ENCODE data around the gene UGT2B15.
"Not testable (repeated sequence)": the region's sequence is repeated elsewhere in the genome, so short reads cannot be mapped to it uniquely, and the experiment has no call there.

UGT2B15 gene

DNA sequence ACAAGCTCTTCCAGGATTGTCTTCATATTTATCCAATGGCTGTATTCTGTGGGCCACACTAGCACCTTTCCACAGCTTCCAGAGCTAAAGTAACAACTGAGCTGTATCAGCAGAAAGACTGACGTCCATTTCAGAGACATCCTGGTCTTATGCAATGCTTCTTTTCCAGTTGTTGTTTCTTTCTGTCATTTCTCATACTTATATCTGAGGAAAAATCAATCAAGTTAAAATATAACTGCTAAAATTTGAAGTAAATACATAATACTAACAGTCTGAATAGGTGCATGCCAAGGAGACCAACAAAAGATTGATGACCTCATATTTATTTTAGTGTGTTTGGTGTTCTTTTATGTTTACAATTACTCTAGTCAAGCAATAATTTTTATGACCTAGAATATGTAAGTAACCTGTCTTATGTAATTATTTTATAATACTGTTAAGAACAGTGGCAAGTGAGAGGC lies at the start of gene UGT2B15:
TSS of gene UGT2B15 (minus strand) at position 174 of the 461 bp plus-strand sequence. CDS start at position 140, 34 bp downstream.
- H3K36me3 ChIP-seq (ENCODE audit: control insufficient read depth in 2 of 2, insufficient read depth in 1 of 2, low read length in 2 of 2); POLR2A ChIA-PET; CTCF ChIA-PET; H3K27ac ChIP-seq (ENCODE audit: extremely low read depth, low read depth, low read length); H3K4me3 ChIP-seq (ENCODE audit: low read depth, low read length); H3K9me3 ChIP-seq (ENCODE audit: control insufficient read depth, insufficient read depth, low read depth, low read length); H3K4me1 ChIP-seq (ENCODE audit: control insufficient read depth, insufficient read depth, low read length): not testable (repeated sequence)

DNA sequence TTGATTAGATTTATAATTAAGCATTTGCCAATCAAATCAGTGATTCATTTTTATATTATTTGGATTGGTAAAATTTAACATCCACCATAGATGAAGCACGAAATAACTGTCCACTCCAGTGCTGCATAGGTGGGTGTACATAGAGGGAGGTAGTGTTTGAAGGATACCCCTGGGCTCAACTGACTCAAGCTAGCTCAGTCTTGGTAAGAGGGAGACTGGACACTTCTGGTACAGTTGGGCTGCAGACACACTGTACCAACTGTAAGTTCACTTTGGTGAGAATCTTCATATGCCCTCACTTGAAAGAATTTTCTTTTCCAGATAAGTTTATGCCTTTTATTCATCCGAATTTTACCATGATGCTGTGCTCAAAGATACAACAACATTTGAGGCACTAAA lies 48.6 kb upstream of the UGT2B15 start:
- H3K4me1 ChIP-seq (ENCODE audit: control insufficient read depth, insufficient read depth, low read length), result no peaks in the 10 kb centered on the region
- no peaks in the 10 kb centered on the region for H3K9me3 ChIP-seq (ENCODE audit: control insufficient read depth, insufficient read depth, low read depth, low read length)
- POLR2A ChIA-PET, result no interaction called here
- H3K4me3 ChIP-seq (ENCODE audit: low read depth, low read length), result no peak overlapping the region
- H3K36me3 ChIP-seq (ENCODE audit: control insufficient read depth in 2 of 2, insufficient read depth in 1 of 2, low read length in 2 of 2), result no peaks in the 10 kb centered on the region
- TF ChIP-seq, protein P1, sequence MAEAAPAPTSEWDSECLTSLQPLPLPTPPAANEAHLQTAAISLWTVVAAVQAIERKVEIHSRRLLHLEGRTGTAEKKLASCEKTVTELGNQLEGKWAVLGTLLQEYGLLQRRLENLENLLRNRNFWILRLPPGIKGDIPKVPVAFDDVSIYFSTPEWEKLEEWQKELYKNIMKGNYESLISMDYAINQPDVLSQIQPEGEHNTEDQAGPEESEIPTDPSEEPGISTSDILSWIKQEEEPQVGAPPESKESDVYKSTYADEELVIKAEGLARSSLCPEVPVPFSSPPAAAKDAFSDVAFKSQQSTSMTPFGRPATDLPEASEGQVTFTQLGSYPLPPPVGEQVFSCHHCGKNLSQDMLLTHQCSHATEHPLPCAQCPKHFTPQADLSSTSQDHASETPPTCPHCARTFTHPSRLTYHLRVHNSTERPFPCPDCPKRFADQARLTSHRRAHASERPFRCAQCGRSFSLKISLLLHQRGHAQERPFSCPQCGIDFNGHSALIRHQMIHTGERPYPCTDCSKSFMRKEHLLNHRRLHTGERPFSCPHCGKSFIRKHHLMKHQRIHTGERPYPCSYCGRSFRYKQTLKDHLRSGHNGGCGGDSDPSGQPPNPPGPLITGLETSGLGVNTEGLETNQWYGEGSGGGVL (tag by site-specific recombination; IDR thresholded peaks at IDR 0.05), result no peak
- TF ChIP-seq ZNF529 (tag by site-specific recombination; IDR thresholded peaks at IDR 0.05; ENCODE audit: insufficient replicate concordance) (no peak), ZNF654 (tag by site-specific recombination; IDR thresholded peaks at IDR 0.05; ENCODE audit: low read depth) (no peak), ZNF174 (tag by site-specific recombination; IDR thresholded peaks at IDR 0.05) (no peak), ZNF843 (tag by site-specific recombination; IDR thresholded peaks at IDR 0.05) (no peak), ZNF2 (tag by site-specific recombination; IDR thresholded peaks at IDR 0.05) (no peak), ZNF768 (tag by site-specific recombination; IDR thresholded peaks at IDR 0.05) (no peak), SP2 (tag by site-specific recombination; IDR thresholded peaks at IDR 0.05) (no peak), ZNF391 (tag by site-specific recombination; IDR thresholded peaks at IDR 0.05; ENCODE audit: borderline replicate concordance, low read depth) (no peak), ZNF302 (tag by site-specific recombination; IDR thresholded peaks at IDR 0.05; ENCODE audit: low read depth) (no peak), ZNF248 (tag by site-specific recombination; IDR thresholded peaks at IDR 0.05) (no peak), ZNF561 (tag by site-specific recombination; IDR thresholded peaks at IDR 0.05; ENCODE audit: borderline replicate concordance) (no peak), BCL11B (tag by site-specific recombination; IDR thresholded peaks at IDR 0.05; ENCODE audit: low read depth) (no peak)
- TF ChIP-seq, protein P2, sequence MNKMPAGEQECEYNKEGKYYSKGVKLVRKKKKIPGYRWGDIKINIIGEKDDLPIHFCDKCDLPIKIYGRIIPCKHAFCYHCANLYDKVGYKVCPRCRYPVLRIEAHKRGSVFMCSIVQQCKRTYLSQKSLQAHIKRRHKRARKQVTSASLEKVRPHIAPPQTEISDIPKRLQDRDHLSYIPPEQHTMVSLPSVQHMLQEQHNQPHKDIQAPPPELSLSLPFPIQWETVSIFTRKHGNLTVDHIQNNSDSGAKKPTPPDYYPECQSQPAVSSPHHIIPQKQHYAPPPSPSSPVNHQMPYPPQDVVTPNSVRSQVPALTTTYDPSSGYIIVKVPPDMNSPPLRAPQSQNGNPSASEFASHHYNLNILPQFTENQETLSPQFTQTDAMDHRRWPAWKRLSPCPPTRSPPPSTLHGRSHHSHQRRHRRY (tag by site-specific recombination; IDR thresholded peaks at IDR 0.05), result no peak
- TF ChIP-seq, protein P3, sequence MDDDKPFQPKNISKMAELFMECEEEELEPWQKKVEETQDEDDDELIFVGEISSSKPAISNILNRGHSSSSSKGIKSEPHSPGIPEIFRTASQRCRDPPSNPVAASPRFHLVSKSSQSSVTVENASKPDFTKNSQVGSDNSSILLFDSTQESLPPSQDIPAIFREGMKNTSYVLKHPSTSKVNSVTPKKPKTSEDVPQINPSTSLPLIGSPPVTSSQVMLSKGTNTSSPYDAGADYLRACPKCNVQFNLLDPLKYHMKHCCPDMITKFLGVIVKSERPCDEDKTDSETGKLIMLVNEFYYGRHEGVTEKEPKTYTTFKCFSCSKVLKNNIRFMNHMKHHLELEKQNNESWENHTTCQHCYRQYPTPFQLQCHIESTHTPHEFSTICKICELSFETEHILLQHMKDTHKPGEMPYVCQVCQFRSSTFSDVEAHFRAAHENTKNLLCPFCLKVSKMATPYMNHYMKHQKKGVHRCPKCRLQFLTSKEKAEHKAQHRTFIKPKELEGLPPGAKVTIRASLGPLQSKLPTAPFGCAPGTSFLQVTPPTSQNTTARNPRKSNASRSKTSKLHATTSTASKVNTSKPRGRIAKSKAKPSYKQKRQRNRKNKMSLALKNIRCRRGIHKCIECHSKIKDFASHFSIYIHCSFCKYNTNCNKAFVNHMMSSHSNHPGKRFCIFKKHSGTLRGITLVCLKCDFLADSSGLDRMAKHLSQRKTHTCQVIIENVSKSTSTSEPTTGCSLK (tag by site-specific recombination; IDR thresholded peaks at IDR 0.05), result no peak
- TF ChIP-seq, protein P4, sequence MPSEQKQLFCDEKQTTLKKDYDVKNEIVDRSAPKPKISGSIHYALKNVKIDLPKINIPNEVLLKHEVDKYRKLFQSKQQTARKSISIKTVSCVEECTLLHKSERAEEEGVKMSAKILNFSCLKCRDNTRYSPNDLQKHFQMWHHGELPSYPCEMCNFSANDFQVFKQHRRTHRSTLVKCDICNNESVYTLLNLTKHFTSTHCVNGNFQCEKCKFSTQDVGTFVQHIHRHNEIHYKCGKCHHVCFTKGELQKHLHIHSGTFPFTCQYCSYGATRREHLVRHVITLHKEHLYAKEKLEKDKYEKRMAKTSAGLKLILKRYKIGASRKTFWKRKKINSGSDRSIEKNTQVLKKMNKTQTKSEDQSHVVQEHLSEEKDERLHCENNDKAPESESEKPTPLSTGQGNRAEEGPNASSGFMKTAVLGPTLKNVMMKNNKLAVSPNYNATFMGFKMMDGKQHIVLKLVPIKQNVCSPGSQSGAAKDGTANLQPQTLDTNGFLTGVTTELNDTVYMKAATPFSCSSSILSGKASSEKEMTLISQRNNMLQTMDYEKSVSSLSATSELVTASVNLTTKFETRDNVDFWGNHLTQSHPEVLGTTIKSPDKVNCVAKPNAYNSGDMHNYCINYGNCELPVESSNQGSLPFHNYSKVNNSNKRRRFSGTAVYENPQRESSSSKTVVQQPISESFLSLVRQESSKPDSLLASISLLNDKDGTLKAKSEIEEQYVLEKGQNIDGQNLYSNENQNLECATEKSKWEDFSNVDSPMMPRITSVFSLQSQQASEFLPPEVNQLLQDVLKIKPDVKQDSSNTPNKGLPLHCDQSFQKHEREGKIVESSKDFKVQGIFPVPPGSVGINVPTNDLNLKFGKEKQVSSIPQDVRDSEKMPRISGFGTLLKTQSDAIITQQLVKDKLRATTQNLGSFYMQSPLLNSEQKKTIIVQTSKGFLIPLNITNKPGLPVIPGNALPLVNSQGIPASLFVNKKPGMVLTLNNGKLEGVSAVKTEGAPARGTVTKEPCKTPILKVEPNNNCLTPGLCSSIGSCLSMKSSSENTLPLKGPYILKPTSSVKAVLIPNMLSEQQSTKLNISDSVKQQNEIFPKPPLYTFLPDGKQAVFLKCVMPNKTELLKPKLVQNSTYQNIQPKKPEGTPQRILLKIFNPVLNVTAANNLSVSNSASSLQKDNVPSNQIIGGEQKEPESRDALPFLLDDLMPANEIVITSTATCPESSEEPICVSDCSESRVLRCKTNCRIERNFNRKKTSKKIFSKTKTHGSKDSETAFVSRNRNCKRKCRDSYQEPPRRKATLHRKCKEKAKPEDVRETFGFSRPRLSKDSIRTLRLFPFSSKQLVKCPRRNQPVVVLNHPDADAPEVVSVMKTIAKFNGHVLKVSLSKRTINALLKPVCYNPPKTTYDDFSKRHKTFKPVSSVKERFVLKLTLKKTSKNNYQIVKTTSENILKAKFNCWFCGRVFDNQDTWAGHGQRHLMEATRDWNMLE (tag by site-specific recombination; conservative IDR thresholded peaks at IDR 0.05; ENCODE audit: low read depth), result no peak
- TF ChIP-seq, protein P5, sequence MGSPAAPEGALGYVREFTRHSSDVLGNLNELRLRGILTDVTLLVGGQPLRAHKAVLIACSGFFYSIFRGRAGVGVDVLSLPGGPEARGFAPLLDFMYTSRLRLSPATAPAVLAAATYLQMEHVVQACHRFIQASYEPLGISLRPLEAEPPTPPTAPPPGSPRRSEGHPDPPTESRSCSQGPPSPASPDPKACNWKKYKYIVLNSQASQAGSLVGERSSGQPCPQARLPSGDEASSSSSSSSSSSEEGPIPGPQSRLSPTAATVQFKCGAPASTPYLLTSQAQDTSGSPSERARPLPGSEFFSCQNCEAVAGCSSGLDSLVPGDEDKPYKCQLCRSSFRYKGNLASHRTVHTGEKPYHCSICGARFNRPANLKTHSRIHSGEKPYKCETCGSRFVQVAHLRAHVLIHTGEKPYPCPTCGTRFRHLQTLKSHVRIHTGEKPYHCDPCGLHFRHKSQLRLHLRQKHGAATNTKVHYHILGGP (tag by site-specific recombination; IDR thresholded peaks at IDR 0.05), result no peak
- H3K27ac ChIP-seq (ENCODE audit: extremely low read depth, low read depth, low read length), result no peak overlapping the region
- CTCF ChIA-PET, result no interaction called here
